ENCODE data around the gene IFIH1.
A peak's percentile ranks its signal among the peaks of the same experiment; 100 is the strongest.

Gene IFIH1

GRCh38 chr2:162330881-162331280 is 12.4 kb upstream of the IFIH1 start:
- H3K27me3 ChIP-seq (ENCODE audit: control insufficient read depth, insufficient read depth, low read length): no peaks in the 10 kb centered on the region
- no peak overlapping the region for H3K9ac ChIP-seq (ENCODE audit: low read depth, low read length)
- H3K27ac ChIP-seq (ENCODE audit: low read depth, low read length): no peak overlapping the region
- no peaks in the 10 kb centered on the region for H3K36me3 ChIP-seq (ENCODE audit: control insufficient read depth, insufficient read depth, low read length)
- H3K4me3 ChIP-seq (ENCODE audit: low read depth, low read length): no peak overlapping the region
- H3K9me3 ChIP-seq (ENCODE audit: control insufficient read depth, insufficient read depth, low read length): peaks cover 4% of the 10 kb centered on the region; the same call in 1 of the 2 replicates
- H3K4me1 ChIP-seq (ENCODE audit: control insufficient read depth, insufficient read depth, low read length): no peaks in the 10 kb centered on the region

DNA sequence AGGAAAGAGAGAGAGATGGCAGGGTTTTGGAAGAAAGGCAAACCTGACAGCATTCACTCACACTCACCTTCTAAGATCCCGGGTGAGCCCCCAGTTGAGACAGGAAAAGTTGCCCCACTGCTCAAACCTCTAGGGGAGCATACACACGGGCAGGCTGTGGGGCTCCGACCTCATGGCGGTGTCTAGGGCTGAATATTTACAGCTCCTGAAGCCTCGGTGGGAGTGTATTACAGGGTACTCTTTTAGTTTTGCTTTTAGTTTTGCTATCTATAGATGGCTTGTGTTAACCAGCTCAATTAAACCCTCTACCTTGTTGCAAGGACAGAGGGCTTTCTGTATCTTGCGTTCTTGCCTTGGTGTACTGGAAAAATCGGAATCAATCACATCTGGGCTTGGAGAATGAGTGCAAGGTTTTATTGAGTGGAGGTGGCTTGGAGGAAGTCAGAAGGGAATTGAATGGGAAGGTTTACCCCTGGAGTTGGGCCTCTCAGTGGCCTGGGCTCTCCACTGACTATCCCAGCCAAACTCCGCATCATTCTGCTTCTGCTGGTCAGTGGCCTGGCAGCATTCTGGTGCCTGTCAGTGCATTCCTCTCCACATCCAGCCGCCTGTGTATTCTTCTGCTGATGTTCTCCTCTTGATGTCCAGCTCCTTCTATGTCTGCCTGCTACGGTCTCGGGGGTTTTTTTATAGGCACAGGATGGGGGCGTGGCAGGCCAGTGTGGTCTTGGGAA is 10.1 kb upstream of the IFIH1 start:
- Histone ChIP-seq H3K9me3 (ENCODE audit: control insufficient read depth, insufficient read depth, low read length) (peaks cover under 1% of the 10 kb centered on the region; the same call in 1 of the 2 replicates), H3K4me3 (ENCODE audit: low read depth, low read length) (no peak overlapping the region), H3K27me3 (ENCODE audit: control insufficient read depth, insufficient read depth, low read length) (no peaks in the 10 kb centered on the region), H3K9ac (ENCODE audit: low read depth, low read length) (no peak overlapping the region), H3K36me3 (ENCODE audit: control insufficient read depth, insufficient read depth, low read length) (no peaks in the 10 kb centered on the region), H3K4me1 (ENCODE audit: control insufficient read depth, insufficient read depth, low read length) (peaks cover 7% of the 10 kb centered on the region; the same call in 1 of the 2 replicates), H3K27ac (ENCODE audit: low read depth, low read length) (no peak overlapping the region)

GRCh38 chr2:162327806-162328205 is 9.3 kb upstream of the IFIH1 start:
- Histone ChIP-seq H3K27me3 (ENCODE audit: control insufficient read depth, insufficient read depth, low read length) (no peaks in the 10 kb centered on the region), H3K36me3 (ENCODE audit: control insufficient read depth, insufficient read depth, low read length) (no peaks in the 10 kb centered on the region), H3K9me3 (ENCODE audit: control insufficient read depth, insufficient read depth, low read length) (no peaks in the 10 kb centered on the region), H3K4me3 (ENCODE audit: low read depth, low read length) (no peak overlapping the region), H3K4me1 (ENCODE audit: control insufficient read depth, insufficient read depth, low read length) (peaks cover 7% of the 10 kb centered on the region; the same call in 1 of the 2 replicates), H3K9ac (ENCODE audit: low read depth, low read length) (no peak overlapping the region), H3K27ac (ENCODE audit: low read depth, low read length) (no peak overlapping the region)

DNA sequence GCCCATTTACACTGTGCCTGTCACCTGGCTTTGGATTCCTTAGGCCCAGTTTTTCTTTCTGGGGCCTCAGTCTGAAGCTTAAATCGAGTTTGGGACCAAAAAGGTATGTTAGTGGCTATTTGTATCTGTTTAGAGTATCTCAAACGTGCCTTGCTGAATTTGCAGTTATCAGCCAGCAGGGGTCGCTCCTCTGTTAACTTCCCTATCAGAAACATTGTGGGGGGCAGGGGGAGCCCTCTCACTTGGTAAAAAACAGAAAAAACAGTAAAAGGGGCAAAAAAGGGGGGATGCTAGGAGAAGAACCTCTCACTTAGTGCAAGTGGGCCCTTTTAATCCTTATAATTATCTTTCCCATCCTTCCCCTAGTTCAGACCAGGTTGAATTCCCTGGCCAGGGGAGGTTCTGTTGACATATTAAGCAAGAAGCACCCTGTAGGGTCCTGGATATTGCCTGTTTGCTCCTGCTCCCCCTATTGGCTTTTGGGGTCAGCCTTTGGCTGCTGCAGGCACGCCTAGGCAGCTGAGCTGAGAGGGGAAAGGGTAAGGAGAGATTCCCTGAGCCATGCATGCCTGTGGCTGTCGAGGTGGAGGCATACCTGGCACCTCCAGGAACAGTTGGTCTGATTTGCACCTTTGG is 8.8 kb upstream of the IFIH1 start:
- Histone ChIP-seq H3K9me3 (ENCODE audit: control insufficient read depth, insufficient read depth, low read length) (no peaks in the 10 kb centered on the region), H3K9ac (ENCODE audit: low read depth, low read length) (no peak overlapping the region), H3K27ac (ENCODE audit: low read depth, low read length) (no peak overlapping the region), H3K27me3 (ENCODE audit: control insufficient read depth, insufficient read depth, low read length) (no peaks in the 10 kb centered on the region), H3K4me1 (ENCODE audit: control insufficient read depth, insufficient read depth, low read length) (peaks cover 7% of the 10 kb centered on the region; the same call in 1 of the 2 replicates), H3K4me3 (ENCODE audit: low read depth, low read length) (no peak overlapping the region), H3K36me3 (ENCODE audit: control insufficient read depth, insufficient read depth, low read length) (no peaks in the 10 kb centered on the region)

- H3K4me1 ChIP-seq (ENCODE audit: control insufficient read depth, insufficient read depth, low read length): peaks cover 18% of the 10 kb centered on the region
- no peak overlapping the region for H3K27ac ChIP-seq (ENCODE audit: low read depth, low read length)
- H3K9ac ChIP-seq (ENCODE audit: low read depth, low read length): no peak overlapping the region
These were observed 6.5 kb upstream of the IFIH1 start for GRCh38 chr2:162324953-162325352.

GRCh38 chr2:162320864-162321517 is 2.5 kb upstream of the IFIH1 start:
- Histone ChIP-seq H3K9me3 (ENCODE audit: control insufficient read depth, insufficient read depth, low read length) (no peaks in the 10 kb centered on the region), H3K9ac (ENCODE audit: low read depth, low read length) (no peak overlapping the region), H3K27ac (ENCODE audit: low read depth, low read length) (no peak overlapping the region), H3K27me3 (ENCODE audit: control insufficient read depth, insufficient read depth, low read length) (peaks cover 26% of the 10 kb centered on the region), H3K4me3 (ENCODE audit: low read depth, low read length) (no peak overlapping the region; the same call in 1 of the 2 replicates), H3K4me1 (ENCODE audit: control insufficient read depth, insufficient read depth, low read length) (peaks cover 33% of the 10 kb centered on the region), H3K36me3 (ENCODE audit: control insufficient read depth, insufficient read depth, low read length) (no peaks in the 10 kb centered on the region)

More at GRCh38 chr2:162324953-162325352, 6.5 kb upstream of the IFIH1 start:
- H3K36me3 ChIP-seq (ENCODE audit: control insufficient read depth, insufficient read depth, low read length): no peaks in the 10 kb centered on the region
- H3K27me3 ChIP-seq (ENCODE audit: control insufficient read depth, insufficient read depth, low read length): no peaks in the 10 kb centered on the region
- no peaks in the 10 kb centered on the region for H3K9me3 ChIP-seq (ENCODE audit: control insufficient read depth, insufficient read depth, low read length)
- H3K4me3 ChIP-seq (ENCODE audit: low read depth, low read length): no peak overlapping the region

DNA sequence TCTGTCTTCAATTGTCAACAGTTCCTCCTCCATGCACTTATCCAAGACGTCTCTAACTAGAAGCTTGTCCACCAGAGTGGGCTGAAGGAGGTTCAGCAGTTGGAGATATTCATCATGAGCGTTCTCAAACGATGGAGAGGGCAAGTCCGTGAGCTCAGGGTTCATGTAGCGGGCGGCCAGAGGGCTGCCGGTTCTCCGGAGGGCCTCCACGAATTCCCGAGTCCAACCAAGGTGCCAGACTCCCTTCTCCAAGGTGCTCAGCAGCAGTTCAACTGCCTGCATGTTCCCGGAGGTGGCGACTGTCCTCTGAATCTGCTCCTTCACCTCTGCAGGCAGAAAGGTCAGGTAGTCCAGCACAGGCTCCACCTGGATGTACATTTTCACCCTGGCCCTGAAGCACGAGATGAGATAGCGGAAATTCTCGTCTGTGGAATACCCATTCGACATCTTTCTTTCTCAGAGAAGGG is 590 bp downstream of the IFIH1 start:
- H3K4me3 ChIP-seq (ENCODE audit: low read depth, low read length): peak overlapping the region; percentile 75
- peaks cover 26% of the 10 kb centered on the region for H3K27me3 ChIP-seq (ENCODE audit: control insufficient read depth, insufficient read depth, low read length)
- peak overlapping the region; percentile 26; the same call in 1 of the 2 replicates for H3K9ac ChIP-seq (ENCODE audit: low read depth, low read length)
- H3K27ac ChIP-seq (ENCODE audit: low read depth, low read length): no peak overlapping the region
- H3K36me3 ChIP-seq (ENCODE audit: control insufficient read depth, insufficient read depth, low read length): no peaks in the 10 kb centered on the region
- no peaks in the 10 kb centered on the region for H3K9me3 ChIP-seq (ENCODE audit: control insufficient read depth, insufficient read depth, low read length)
- peaks cover 26% of the 10 kb centered on the region for H3K4me1 ChIP-seq (ENCODE audit: control insufficient read depth, insufficient read depth, low read length)

DNA sequence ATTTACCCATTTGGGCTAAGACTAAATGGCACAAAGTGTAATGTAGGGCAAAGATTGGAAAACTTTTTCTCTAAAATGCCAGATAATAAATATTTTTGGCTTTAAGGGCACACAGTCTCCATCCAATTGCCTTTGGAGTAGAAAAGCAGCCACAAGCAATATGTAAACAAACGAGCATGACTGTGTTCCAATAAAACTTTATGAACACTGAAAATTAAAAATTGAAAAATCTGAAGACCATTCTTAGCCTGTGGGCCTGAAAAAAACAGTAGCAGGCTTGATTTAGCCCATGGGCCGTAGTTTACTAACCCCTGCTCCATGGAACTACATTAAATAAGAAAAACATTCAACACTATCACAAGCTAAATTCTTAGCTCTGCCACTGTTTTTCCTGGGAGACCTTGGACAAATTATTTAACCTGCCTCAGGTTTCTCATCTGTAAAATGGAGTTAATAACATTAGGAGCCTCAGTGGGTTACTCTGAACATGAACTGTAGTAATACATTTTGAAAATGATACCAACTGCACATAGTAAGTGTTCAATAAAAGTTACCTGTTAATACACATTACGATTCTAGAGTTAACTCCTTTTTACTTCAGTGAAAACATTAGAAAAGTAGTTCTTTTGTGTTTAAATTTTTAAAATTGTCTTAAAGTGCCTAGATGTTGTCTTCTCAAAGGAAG is 1.3 kb downstream of the IFIH1 start:
- H3K27ac ChIP-seq (ENCODE audit: low read depth, low read length): no peak overlapping the region
- no peaks in the 10 kb centered on the region for H3K9me3 ChIP-seq (ENCODE audit: control insufficient read depth, insufficient read depth, low read length)
- 0 out of 2 replicates have a peak overlapping the region, but pooled peaks have one; percentile 75 for H3K4me3 ChIP-seq (ENCODE audit: low read depth, low read length)
- peaks cover 26% of the 10 kb centered on the region for H3K27me3 ChIP-seq (ENCODE audit: control insufficient read depth, insufficient read depth, low read length)
- no peaks in the 10 kb centered on the region for H3K36me3 ChIP-seq (ENCODE audit: control insufficient read depth, insufficient read depth, low read length)
- peaks cover 26% of the 10 kb centered on the region for H3K4me1 ChIP-seq (ENCODE audit: control insufficient read depth, insufficient read depth, low read length)
- no peak overlapping the region for H3K9ac ChIP-seq (ENCODE audit: low read depth, low read length)

- Histone ChIP-seq H3K4me3 (ENCODE audit: low read depth, low read length) (no peak overlapping the region), H3K9me3 (ENCODE audit: control insufficient read depth, insufficient read depth, low read length) (no peaks in the 10 kb centered on the region), H3K9ac (ENCODE audit: low read depth, low read length) (no peak overlapping the region), H3K4me1 (ENCODE audit: control insufficient read depth, insufficient read depth, low read length) (peaks cover 26% of the 10 kb centered on the region), H3K27ac (ENCODE audit: low read depth, low read length) (no peak overlapping the region), H3K27me3 (ENCODE audit: control insufficient read depth, insufficient read depth, low read length) (peaks cover 26% of the 10 kb centered on the region), H3K36me3 (ENCODE audit: control insufficient read depth, insufficient read depth, low read length) (no peaks in the 10 kb centered on the region)
These were observed 1.9 kb downstream of the IFIH1 start for GRCh38 chr2:162316590-162316989.

DNA sequence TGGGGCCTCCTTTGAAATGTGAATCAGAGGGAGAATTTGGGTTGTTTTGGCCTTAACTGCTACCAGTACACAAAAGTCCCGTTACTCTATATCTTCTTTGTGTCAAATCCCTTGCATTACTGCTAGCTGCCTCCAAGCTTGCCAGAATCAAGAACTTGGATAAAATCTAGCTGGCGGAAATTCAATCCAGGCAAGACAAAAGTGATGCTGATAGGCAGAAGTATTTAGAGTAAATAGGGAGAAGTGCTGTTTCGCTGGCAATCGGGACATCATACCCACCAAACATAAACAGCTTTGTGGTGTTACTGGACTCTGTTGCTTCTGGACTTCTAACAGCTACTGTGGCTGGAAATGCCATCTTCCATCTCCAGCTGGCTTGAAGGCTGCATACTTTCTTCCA is 2.5 kb downstream of the IFIH1 start:
- no peak overlapping the region for H3K4me3 ChIP-seq (ENCODE audit: low read depth, low read length)

More for the DNA sequence above, 2.5 kb downstream of the IFIH1 start:
- Histone ChIP-seq H3K4me1 (ENCODE audit: control insufficient read depth, insufficient read depth, low read length) (peaks cover 19% of the 10 kb centered on the region), H3K9ac (ENCODE audit: low read depth, low read length) (no peak overlapping the region), H3K36me3 (ENCODE audit: control insufficient read depth, insufficient read depth, low read length) (no peaks in the 10 kb centered on the region), H3K27me3 (ENCODE audit: control insufficient read depth, insufficient read depth, low read length) (peaks cover 26% of the 10 kb centered on the region), H3K9me3 (ENCODE audit: control insufficient read depth, insufficient read depth, low read length) (no peaks in the 10 kb centered on the region), H3K27ac (ENCODE audit: low read depth, low read length) (no peak overlapping the region)

All from HUES48 (cell line).